Kidney capillary endothelial cell (primary cell): ENCODE measurements around the gene XKRX.
A peak's percentile ranks its signal among the peaks of the same experiment; 100 is the strongest.

Source experiments
- DNase-seq: peaks from one replicate; pipeline ENCODE4 v3.0.0-alpha.2; 2018; ENCODE audit warnings: low spot score

The XKRX gene

DNA sequence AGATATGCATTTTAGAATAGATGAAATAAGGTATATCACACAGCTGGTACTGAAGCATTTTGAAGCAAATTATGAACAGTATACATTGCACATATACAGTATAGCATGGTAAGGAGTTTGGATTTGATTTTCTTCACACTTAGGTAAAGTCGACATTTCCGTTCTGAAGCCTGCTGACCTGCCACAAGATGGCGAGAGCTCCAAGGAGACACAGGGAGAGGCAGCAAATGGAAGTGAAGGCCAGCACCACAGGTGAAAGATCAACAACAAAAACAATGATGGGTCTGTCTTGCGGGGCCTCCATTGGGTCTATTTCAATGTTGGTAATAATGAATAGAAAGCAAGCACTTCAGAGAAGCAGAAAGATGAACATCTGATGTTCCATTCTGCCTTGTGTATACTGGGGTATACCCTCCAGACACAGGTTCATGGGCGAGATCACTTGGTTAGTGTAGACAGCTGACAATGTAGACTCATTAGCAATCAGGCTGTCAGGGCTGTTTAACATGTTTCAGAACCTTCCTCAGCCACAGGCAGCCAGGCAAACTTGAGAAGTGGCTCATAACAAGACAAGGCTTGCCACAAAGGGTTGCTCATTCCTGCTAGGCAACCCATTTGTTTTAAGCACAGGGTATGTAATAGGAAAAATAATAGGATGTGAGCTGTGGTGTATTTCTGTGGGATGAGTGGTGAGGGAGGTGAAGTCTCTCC is 33.2 kb downstream of the XKRX start:
- DNase-seq: no peak

DNA sequence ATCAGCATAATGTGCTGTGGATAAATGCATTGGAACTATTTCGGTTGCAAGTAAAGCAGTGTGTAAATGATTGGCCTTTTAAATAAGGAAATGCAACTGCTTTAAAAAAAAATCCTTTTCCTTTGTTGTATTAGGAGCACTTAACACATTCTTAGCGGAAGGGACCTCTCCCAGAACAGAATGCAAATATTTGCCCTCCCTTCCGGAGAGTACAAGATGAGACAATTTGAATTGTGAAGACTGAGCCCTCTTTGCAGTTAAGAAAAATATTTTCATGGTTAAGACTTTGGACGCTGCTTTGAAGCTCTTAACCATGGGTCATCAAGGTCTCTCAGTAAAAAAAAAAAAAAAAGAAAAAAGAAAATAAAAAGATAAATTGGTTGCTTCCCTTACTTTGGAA is 45.1 kb downstream of the XKRX start:
- DNase-seq: no peak

DNA sequence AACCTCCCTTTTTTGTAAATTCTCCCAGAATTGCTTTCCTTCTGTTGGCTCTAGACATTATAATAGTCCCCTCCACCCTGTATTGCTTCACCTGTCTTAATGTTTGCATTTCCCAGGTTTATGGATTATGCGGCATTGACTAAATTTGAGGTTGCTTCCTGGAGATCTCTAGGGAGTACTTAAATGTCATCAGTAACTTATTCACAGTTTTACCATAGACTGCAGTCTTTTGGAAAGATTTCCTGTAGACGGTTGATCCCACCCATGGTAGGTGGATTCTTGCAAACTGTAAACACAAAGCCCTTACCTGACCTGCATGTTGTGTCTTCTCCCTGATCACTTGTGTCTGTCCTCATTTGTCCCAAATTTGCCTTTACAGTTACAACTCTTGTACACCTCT is 48.3 kb downstream of the XKRX start:
- DNase-seq: no peak

DNA sequence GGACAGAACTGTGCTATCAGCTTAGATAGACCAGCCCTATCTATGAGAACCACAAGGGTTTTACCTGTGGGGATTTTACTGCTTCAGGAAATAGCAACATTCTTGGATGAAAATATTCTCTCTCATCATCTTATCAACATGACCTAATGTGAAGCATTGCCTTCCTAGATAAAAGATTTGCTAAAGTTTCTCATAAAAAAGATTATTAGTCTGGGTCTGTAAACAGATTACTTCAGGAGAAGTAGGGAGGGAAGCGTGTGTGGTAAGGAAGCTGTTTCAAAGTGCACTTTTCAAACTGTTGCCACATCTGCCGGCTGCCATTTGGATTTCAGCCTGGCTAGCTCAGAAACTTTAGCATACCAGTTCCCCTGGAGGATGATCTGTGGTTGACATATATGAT is 54.4 kb downstream of the XKRX start, which contains the start of gene NOX1:
TSS of gene NOX1 (minus strand) at position 35 of the 400 bp plus-strand sequence. CDS start 220 bp downstream, outside the sequence.
- no peak for DNase-seq

DNA sequence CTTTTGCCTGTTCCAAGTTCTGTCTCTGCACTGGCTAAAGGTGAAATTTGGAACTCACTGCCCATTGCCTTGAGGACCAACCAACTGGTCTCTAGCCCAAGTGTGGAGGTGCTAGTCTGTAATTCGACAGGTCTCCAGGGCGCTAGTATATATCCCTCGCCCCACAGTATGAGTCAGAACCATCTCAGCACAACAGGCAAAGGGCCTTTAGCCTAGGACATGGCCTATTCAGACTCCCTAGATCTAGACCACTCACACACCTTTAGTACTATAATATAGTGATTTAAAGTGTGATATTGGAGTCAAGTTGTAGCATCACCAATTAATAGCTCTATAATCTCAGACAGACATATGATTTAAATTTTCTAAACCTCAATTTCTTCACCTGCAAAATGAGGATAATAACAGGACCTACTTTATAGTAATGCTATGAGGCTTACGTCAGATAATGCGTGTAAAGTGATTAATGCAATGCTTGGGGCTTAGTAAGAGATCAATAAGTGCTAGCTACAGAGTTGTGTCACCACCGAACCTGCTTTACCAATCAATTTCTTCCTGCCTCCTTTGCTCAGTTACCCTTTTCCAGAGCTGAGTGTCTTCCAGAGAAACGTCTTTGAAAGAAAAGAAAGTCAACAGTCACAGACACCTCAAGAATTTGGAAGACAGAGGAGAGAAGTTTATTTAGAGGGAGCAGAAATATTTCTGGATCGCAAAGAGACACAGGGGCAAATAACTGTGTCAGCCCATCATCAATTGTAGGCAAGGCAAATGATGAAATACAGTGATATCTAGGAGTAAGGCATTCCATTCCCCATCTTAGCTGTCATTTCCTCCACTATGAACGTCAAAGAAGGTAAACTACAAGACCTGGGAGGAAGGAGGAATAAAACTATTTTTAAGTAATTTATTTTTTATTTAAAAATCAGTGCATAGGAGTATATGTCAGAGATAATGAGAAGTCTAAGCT is 56.8 kb downstream of the XKRX start:
- DNase-seq: no peak

DNA sequence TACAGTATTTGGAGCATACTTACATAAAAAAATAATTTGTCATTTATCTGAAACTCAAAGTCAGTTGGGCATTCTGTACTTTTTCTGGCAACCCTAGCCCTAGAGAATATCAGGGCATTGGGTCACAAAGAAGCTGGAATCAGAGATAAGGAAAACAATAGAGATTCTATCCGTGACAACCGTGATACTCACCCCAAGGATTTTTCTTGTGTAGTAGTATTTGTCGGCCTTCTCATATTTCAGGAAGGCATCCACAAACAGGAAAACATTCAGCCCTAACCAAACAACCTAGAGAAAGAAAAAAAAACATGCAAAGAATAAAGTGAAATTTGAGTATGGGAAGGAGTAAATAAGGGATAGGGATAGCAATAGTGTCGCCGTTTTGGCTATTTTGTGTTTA is 58.2 kb downstream of the XKRX start:
- DNase-seq: peak; percentile 26

DNA sequence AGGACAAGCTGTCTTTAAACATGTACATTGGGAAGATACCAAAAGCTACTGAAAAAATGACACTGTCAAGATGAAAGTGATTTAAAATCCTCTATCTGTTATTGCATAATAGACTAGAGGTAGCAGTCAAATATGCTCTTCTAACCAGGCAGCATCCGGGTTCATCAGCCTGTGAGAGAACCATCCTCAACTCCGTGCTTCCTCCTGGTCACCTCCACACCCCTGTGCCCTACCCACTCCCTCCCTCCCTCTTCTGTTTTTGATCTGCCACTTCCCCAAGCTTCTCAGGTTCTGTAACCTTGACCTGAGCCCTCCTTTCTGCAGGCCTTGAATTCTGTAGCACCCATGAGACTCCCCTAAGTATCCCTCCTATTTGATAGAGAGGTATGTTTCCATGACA is 60.4 kb downstream of the XKRX start:
- DNase-seq: no peak

DNA sequence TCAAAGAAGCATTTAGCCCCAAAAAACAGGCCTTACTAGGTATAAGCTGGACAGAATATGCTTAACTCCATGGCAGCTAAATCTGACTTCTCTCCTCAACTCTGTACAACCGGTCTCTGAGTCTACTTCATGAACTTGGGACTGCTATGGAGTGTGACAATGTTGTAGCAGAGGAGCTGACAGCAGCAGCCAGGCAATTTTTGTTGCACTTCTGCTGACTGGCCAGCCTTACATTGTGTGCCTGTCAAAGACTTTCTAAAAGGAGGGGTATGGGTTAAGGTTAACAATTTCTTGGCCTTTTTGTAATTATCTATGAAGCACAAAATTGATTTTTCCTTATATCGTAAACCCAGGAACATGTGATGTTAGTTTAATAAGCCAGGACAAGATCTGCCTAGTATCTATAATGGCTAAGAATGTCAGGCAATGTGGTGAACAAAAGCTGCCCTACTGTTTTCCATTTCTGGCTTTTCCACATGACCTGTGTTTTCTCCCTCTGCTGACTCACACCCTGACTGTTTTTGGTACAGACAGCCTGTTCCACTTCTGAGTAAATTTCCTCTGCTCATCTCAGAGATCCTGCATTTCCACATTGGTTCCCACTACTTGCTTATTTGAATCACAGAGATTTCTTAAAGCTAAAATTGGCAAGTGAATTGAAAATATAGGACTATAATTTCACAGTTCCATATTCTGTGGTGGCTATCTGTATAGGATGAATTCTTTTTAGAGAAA is 63.9 kb downstream of the XKRX start:
- DNase-seq: peak; percentile 26
